K562 (cell line): ENCODE measurements around the gene ITGAE. TPM values are rescaled to one million over a fixed set of nuclear protein-coding genes. Genes with fewer than 3 reads are reported as not detected.

Source experiments
- ADNP ChIP-seq: fragments of 200-800 bp; sonication (Bioruptor generic); IDR thresholded peaks from 2 replicates; pipeline ENCODE4 v1.6.1; 2016; ENCODE audit warnings: missing genetic modification characterization, missing compliant biosample characterization
- BACH1 ChIP-seq: fragments of 200-800 bp; sonication (Bioruptor generic); IDR thresholded peaks from 2 replicates; pipeline ENCODE4 v1.6.1; 2016; ENCODE audit warnings: missing genetic modification characterization, missing compliant biosample characterization
- CTCFL ChIP-seq: IDR thresholded peaks from 2 replicates; pipeline ENCODE4 v1.6.1; 2011; ENCODE audit warnings: borderline replicate concordance, low read depth, mild to moderate bottlenecking, moderate library complexity, low read length; ENCODE audit not compliant: insufficient read depth, poor library complexity, severe bottlenecking
- FOXA3 ChIP-seq, 2 experiments: fragments of 450-650 bp in 1 of 2; sonication (generic) in 1 of 2; formaldehyde crosslinking; IDR thresholded peaks in 1 of 2; conservative IDR thresholded peaks in 1 of 2; 2 replicates each; pipeline versions ENCODE4 v1.4.0 to v1.8.0; 2020 to 2022; ENCODE audit warnings: mild to moderate bottlenecking in 2 of 2, missing genetic modification reagents in 1 of 2
- HDAC8 ChIP-seq: fragments of 450-650 bp; IDR thresholded peaks from 2 replicates; pipeline ENCODE4 v1.6.1; 2016; ENCODE audit warnings: mild to moderate bottlenecking, missing genetic modification characterization, moderate library complexity, missing compliant biosample characterization
- JUND ChIP-seq, 2 experiments: IDR thresholded peaks; 2 replicates in 1 of 2; 3 replicates in 1 of 2; pipeline ENCODE4 v1.6.1; 2011; ENCODE audit warnings: borderline replicate concordance in 2 of 2, low read depth in 2 of 2, low read length in 2 of 2, improper control_type of control experiment in 1 of 2, missing biosample characterization in 1 of 2, missing genetic modification characterization in 1 of 2, missing genetic modification reagents in 1 of 2
- MEIS2 ChIP-seq: fragments of 450-650 bp; IDR thresholded peaks from 2 replicates; pipeline ENCODE4 v1.6.1; 2014; ENCODE audit warnings: mild to moderate bottlenecking; ENCODE audit not compliant: partially characterized antibody
- PHF20 ChIP-seq: fragments of 450-650 bp; IDR thresholded peaks from 2 replicates; pipeline ENCODE4 v1.6.1; 2018; ENCODE audit not compliant: partially characterized antibody
- POLR2AphosphoS5 ChIP-seq: IDR thresholded peaks from 2 replicates; pipeline ENCODE4 v1.6.1; 2011; ENCODE audit warnings: mild to moderate bottlenecking, low read depth, low read length, moderate library complexity; ENCODE audit not compliant: control insufficient read depth, insufficient read depth
- PTTG1 ChIP-seq: fragments of 450-650 bp; IDR thresholded peaks from 2 replicates; pipeline ENCODE4 v1.6.1; 2016; ENCODE audit warnings: low read depth, mild to moderate bottlenecking, missing genetic modification characterization, missing compliant biosample characterization
- RBM15 ChIP-seq: fragments of 200-400 bp; formaldehyde crosslinking; IDR thresholded peaks from 2 replicates; pipeline ENCODE4 v1.6.1; 2018; ENCODE audit warnings: mild to moderate bottlenecking, low read length, moderate library complexity; ENCODE audit not compliant: insufficient read depth
- RERE ChIP-seq: sonication (generic); formaldehyde crosslinking; IDR thresholded peaks from 2 replicates; pipeline ENCODE4 v1.8.0; 2023; ENCODE audit warnings: missing genetic modification reagents, mild to moderate bottlenecking, borderline replicate concordance
- RFX5 ChIP-seq: IDR thresholded peaks from 2 replicates; pipeline ENCODE4 v1.6.1; 2011; ENCODE audit warnings: low read depth, mild to moderate bottlenecking, improper control_type of control experiment, low read length
- RNF2 ChIP-seq: sonication (generic); IDR thresholded peaks from 2 replicates; pipeline ENCODE4 v1.6.1; 2016
- SMARCC2 ChIP-seq: fragments of 450-650 bp; IDR thresholded peaks from 2 replicates; pipeline ENCODE4 v1.6.1; 2017; ENCODE audit warnings: antibody characterized with exemption, moderate library complexity, mild to moderate bottlenecking, low read depth
- SP1 ChIP-seq: sonication (generic); formaldehyde crosslinking; IDR thresholded peaks from 2 replicates; pipeline ENCODE4 v1.8.1; 2022; ENCODE audit warnings: mild to moderate bottlenecking, missing genetic modification reagents
- TCF15 ChIP-seq: fragments of 250-450 bp; sonication (Bioruptor Pico); IDR thresholded peaks from 2 replicates; pipeline ENCODE4 v1.8.0; 2022; ENCODE audit warnings: moderate library complexity, mild to moderate bottlenecking, inconsistent platforms
- ZFX ChIP-seq: sonication (generic); formaldehyde crosslinking; IDR thresholded peaks from 2 replicates; pipeline ENCODE4 v1.8.0; 2022; ENCODE audit warnings: mild to moderate bottlenecking, missing genetic modification reagents, moderate library complexity
- ZNF695 ChIP-seq: fragments of 450-650 bp; formaldehyde crosslinking; IDR thresholded peaks from 2 replicates; pipeline ENCODE4 v1.4.0; 2020; ENCODE audit warnings: mild to moderate bottlenecking, moderate library complexity
- polyA plus RNA-seq, 8 experiments: library from polyadenylated mRNA; depleted of rRNA in 4 of 8; stranded (reverse) in 5 of 8; unstranded in 3 of 8; fragments of >200 nt; fragmentation: Nextera tagmentation in 2 of 8; fragmentation: Illumina TruSeq in 1 of 8; extraction: Ambion mirVana in 2 of 8; extraction: Trizol in 1 of 8; gene quantifications; 2 replicates each; pipeline versions ENCODE4 v1.2.1 to v1.2.3, GENCODE V29; 2011 to 2014; ENCODE audit warnings: inconsistent platforms in 1 of 8, missing spikeins in 1 of 8
- total RNA-seq, 7 experiments: library from RNA; depleted of rRNA in 6 of 7; stranded (reverse); fragments of >200 nt in 6 of 7; fragmentation: Illumina TruSeq in 2 of 7; extraction: Trizol in 2 of 7; gene quantifications; 2 replicates each; pipeline versions ENCODE4 v1.2.1 to v1.2.3, GENCODE V29; 2011 to 2021; ENCODE audit warnings: low replicate concordance in 1 of 7

Gene ITGAE
- total and polyA plus RNA-seq, 9 of the 15 experiments (the other 6 are each of a cell fraction or from before 2014, with no cell fraction given), result 14.8 to 160 (median 27.0) TPM

- TF ChIP-seq CTCFL (no peak), ZFX (peak; percentile 84), JUND (IDR thresholded peaks at IDR 0.05; ENCODE audit: borderline replicate concordance, low read depth, low read length) (0 out of 2 replicates have a peak, but pooled peaks have one; percentile 3), JUND (tag; IDR thresholded peaks at IDR 0.05; ENCODE audit: borderline replicate concordance, low read depth, low read length) (no peak; the same call in 2 of the 3 replicates), MEIS2 (peak; percentile 98), TCF15 (CRISPR knock-in tag) (no peak), HDAC8 (no peak), PHF20 (peak; percentile 55), RNF2 (no peak), ZNF695 (no peak), RERE (no peak), POLR2AphosphoS5 (peak; percentile 73), FOXA3 (CRISPR knock-in tag; conservative IDR thresholded peaks at IDR 0.05 in 1 of 2, IDR thresholded peaks at IDR 0.05 in 1 of 2) (no peak), ADNP (no peak), SMARCC2 (no peak), SP1 (peak; percentile 78), RFX5 (no peak), RBM15 (no peak), PTTG1 (no peak), BACH1 (tag) (no peak)
Observed at GRCh38 chr17:3668279-3669084, 132.5 kb downstream of the ITGAE start, which contains the start of the genes EMC6 and TAX1BP3 (continued).
